ENCODE measurements around the gene HOTAIR. TPM values are rescaled to one million over a fixed set of nuclear protein-coding genes. Genes with fewer than 3 reads are reported as not detected.

HOTAIR gene
- total and polyA plus RNA-seq, 4 donors = not detected

DNA sequence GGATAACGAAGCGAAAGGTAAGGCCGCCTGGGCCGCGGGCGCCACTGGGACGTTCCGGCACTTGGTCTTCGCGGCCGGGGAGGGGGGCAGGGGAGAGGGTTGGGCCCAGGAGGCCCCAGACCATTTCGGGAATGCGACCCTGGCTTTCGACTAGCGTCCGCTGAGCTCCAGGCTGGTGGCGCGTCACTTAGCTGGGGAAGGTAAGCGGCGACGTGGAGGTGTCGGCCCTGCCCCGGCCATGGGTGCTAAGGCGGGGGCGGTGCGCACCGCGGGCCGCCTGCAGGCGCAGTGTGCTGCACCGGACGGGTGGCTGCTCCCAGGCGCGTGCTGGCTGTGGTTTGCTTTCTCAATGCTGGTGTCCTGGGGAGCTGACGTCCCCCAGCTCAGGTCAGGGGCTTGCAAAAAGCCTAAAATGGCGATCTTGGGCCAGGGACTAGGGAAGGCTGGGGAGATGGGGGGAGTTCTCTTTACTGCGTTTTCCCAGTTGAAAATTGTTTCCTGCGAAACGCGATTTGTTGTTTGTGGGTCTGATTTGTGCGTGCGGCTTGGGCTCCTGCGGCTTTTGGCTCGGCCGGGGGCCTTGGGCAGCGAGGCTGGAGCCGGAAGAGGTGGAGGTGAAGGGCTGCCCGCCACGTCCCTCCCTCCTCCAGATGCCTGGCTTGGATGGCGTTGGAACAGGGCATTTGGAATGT lies 11.4 kb upstream of the HOTAIR start:
- no peak for DNase-seq (ENCODE audit: low spot score)
- Histone ChIP-seq H3K9me3 (ENCODE audit: control insufficient read depth in 4 of 4, low read length in 3 of 4) (peaks cover 0 to 7% (median 2%) of the 10 kb centered on the region in 4 donors), H3K36me3 (ENCODE audit: control insufficient read depth in 4 of 4, insufficient read depth in 3 of 4, low read depth in 1 of 4, low read length in 3 of 4) (no peaks in the 10 kb centered on the region), H3K27ac (ENCODE audit: low read depth in 1 of 2, low read length in 2 of 2) (no peak overlapping the region), H3K27me3 (ENCODE audit: control insufficient read depth in 4 of 4, insufficient read depth in 4 of 4, low read length in 3 of 4) (peaks cover 16 to 32% (median 26%) of the 10 kb centered on the region in 4 donors), H3K4me1 (ENCODE audit: control insufficient read depth in 4 of 4, insufficient read depth in 4 of 4, low read length in 3 of 4) (peaks cover 3 to 14% (median 10%) of the 10 kb centered on the region in 4 donors), H3K4me3 (ENCODE audit: low read depth in 1 of 3, low read length in 3 of 3) (peak overlapping the region in 1 of 3 donors; percentile 11), H3K9ac (ENCODE audit: low read depth in 1 of 2, low read length in 2 of 2) (no peak overlapping the region)
- no peak for TF ChIP-seq YY1 (IDR thresholded peaks at IDR 0.05)
- TF ChIP-seq NR2F2 (IDR thresholded peaks at IDR 0.05) = no peak
- TF ChIP-seq, protein P1, sequence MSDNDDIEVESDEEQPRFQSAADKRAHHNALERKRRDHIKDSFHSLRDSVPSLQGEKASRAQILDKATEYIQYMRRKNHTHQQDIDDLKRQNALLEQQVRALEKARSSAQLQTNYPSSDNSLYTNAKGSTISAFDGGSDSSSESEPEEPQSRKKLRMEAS (IDR thresholded peaks at IDR 0.05) = no peak
- TF ChIP-seq SP1 (IDR thresholded peaks at IDR 0.05) = no peak
- no peak for TF ChIP-seq HNF4G (IDR thresholded peaks at IDR 0.05)
- TF ChIP-seq, protein P2, sequence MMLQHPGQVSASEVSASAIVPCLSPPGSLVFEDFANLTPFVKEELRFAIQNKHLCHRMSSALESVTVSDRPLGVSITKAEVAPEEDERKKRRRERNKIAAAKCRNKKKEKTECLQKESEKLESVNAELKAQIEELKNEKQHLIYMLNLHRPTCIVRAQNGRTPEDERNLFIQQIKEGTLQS (IDR thresholded peaks at IDR 0.05) = no peak
- TF ChIP-seq EGR1 (IDR thresholded peaks at IDR 0.05; ENCODE audit: low read depth in 2 of 2) = no peak
- no peak for TF ChIP-seq RAD21 (IDR thresholded peaks at IDR 0.05)
- TF ChIP-seq TAF1 (conservative IDR thresholded peaks at IDR 0.05) = no peak
- TF ChIP-seq, protein P3, sequence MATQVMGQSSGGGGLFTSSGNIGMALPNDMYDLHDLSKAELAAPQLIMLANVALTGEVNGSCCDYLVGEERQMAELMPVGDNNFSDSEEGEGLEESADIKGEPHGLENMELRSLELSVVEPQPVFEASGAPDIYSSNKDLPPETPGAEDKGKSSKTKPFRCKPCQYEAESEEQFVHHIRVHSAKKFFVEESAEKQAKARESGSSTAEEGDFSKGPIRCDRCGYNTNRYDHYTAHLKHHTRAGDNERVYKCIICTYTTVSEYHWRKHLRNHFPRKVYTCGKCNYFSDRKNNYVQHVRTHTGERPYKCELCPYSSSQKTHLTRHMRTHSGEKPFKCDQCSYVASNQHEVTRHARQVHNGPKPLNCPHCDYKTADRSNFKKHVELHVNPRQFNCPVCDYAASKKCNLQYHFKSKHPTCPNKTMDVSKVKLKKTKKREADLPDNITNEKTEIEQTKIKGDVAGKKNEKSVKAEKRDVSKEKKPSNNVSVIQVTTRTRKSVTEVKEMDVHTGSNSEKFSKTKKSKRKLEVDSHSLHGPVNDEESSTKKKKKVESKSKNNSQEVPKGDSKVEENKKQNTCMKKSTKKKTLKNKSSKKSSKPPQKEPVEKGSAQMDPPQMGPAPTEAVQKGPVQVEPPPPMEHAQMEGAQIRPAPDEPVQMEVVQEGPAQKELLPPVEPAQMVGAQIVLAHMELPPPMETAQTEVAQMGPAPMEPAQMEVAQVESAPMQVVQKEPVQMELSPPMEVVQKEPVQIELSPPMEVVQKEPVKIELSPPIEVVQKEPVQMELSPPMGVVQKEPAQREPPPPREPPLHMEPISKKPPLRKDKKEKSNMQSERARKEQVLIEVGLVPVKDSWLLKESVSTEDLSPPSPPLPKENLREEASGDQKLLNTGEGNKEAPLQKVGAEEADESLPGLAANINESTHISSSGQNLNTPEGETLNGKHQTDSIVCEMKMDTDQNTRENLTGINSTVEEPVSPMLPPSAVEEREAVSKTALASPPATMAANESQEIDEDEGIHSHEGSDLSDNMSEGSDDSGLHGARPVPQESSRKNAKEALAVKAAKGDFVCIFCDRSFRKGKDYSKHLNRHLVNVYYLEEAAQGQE (IDR thresholded peaks at IDR 0.05) = no peak
- TF ChIP-seq FOXA2 (IDR thresholded peaks at IDR 0.05) = no peak
- 5% methylated on average over 50 of the region's 50 CpGs for WGBS

DNA sequence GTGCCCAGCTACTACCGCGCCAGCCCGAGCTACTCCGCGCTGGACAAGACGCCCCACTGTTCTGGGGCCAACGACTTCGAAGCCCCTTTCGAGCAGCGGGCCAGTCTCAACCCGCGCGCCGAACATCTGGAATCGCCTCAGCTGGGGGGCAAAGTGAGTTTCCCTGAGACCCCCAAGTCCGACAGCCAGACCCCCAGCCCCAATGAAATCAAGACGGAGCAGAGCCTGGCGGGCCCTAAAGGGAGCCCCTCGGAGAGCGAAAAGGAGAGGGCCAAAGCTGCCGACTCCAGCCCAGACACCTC lies 10.9 kb upstream of the HOTAIR start:
- 12% methylated on average over 21 of the region's 21 CpGs for WGBS
- TF ChIP-seq JUND (IDR thresholded peaks at IDR 0.05) (no peak), GABPA (IDR thresholded peaks at IDR 0.05 in 1 of 2, conservative IDR thresholded peaks at IDR 0.05 in 1 of 2) (no peak), HNF4A (conservative IDR thresholded peaks at IDR 0.05) (no peak), RAD21 (IDR thresholded peaks at IDR 0.05) (no peak), RXRA (IDR thresholded peaks at IDR 0.05) (no peak), TAF1 (conservative IDR thresholded peaks at IDR 0.05) (no peak), HNF4G (IDR thresholded peaks at IDR 0.05) (no peak), YY1 (IDR thresholded peaks at IDR 0.05) (no peak), FOXA1 (IDR thresholded peaks at IDR 0.05) (no peak), EGR1 (IDR thresholded peaks at IDR 0.05; ENCODE audit: low read depth in 2 of 2) (no peak), FOXA2 (IDR thresholded peaks at IDR 0.05) (no peak)
- TF ChIP-seq, protein P2 (IDR thresholded peaks at IDR 0.05) = no peak
- TF ChIP-seq, protein P1 (IDR thresholded peaks at IDR 0.05) = no peak
- TF ChIP-seq, protein P4, sequence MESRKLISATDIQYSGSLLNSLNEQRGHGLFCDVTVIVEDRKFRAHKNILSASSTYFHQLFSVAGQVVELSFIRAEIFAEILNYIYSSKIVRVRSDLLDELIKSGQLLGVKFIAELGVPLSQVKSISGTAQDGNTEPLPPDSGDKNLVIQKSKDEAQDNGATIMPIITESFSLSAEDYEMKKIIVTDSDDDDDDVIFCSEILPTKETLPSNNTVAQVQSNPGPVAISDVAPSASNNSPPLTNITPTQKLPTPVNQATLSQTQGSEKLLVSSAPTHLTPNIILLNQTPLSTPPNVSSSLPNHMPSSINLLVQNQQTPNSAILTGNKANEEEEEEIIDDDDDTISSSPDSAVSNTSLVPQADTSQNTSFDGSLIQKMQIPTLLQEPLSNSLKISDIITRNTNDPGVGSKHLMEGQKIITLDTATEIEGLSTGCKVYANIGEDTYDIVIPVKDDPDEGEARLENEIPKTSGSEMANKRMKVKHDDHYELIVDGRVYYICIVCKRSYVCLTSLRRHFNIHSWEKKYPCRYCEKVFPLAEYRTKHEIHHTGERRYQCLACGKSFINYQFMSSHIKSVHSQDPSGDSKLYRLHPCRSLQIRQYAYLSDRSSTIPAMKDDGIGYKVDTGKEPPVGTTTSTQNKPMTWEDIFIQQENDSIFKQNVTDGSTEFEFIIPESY (IDR thresholded peaks at IDR 0.05) = no peak
- TF ChIP-seq, protein P3 (IDR thresholded peaks at IDR 0.05) = no peak
- Histone ChIP-seq H3K36me3 (ENCODE audit: control insufficient read depth in 4 of 4, insufficient read depth in 3 of 4, low read depth in 1 of 4, low read length in 3 of 4) (no peaks in the 10 kb centered on the region), H3K9me3 (ENCODE audit: control insufficient read depth in 4 of 4, low read length in 3 of 4) (peaks cover 0 to 7% (median 2%) of the 10 kb centered on the region in 4 donors), H3K27me3 (ENCODE audit: control insufficient read depth in 4 of 4, insufficient read depth in 4 of 4, low read length in 3 of 4) (peaks cover 15 to 34% (median 26%) of the 10 kb centered on the region in 4 donors), H3K4me3 (ENCODE audit: low read depth in 1 of 3, low read length in 3 of 3) (peak overlapping the region in 1 of 3 donors; percentile 11), H3K4me1 (ENCODE audit: control insufficient read depth in 4 of 4, insufficient read depth in 4 of 4, low read length in 3 of 4) (peaks cover 3 to 14% (median 10%) of the 10 kb centered on the region in 4 donors), H3K9ac (ENCODE audit: low read depth in 1 of 2, low read length in 2 of 2) (no peak overlapping the region), H3K27ac (ENCODE audit: low read depth in 1 of 2, low read length in 2 of 2) (no peak overlapping the region)
- DNase-seq (ENCODE audit: low spot score) = no peak
